SK-N-MC (cell line): Measurements from ENCODE around the gene MATCAP1.

Experiments used
- EZH2 ChIP-seq: fragments of 200-600 bp; sonication (generic); IDR thresholded peaks from one replicate; pipeline ENCODE4 v1.6.1; 2017; ENCODE audit warnings: antibody characterized with exemption
- FOXP2 ChIP-seq: optimal IDR thresholded peaks from 2 replicates; pipeline ENCODE3; 2011; ENCODE audit warnings: mild to moderate bottlenecking, moderate library complexity; ENCODE audit not compliant: insufficient read depth; ENCODE audit errors: extremely low read length, control extremely low read depth

- TF ChIP-seq FOXP2 (no peak), EZH2 (no peak)
Observed at GRCh38 chr16:67164599-67165061, 19.1 kb downstream of the MATCAP1 start, which contains the start of gene HSF4.
